ENCODE data around the gene THSD7B. TPM values are rescaled to one million over a fixed set of nuclear protein-coding genes. Genes with fewer than 3 reads are reported as not detected.

Gene THSD7B
- total RNA-seq, 1 experiment from 2014 or later, result 6.9 TPM

- peaks cover 24% of the 10 kb centered on the region for H3K4me1 Mint-ChIP-seq (ENCODE audit: low read depth, unreplicated experiment)
- POLR2A ChIA-PET, result no interaction called here
- peaks cover 55% of the 10 kb centered on the region for H3K4me1 ChIP-seq
- no peak overlapping the region for H3K27ac Mint-ChIP-seq (ENCODE audit: unreplicated experiment)
- peaks cover 8% of the 10 kb centered on the region for H3K36me3 Mint-ChIP-seq (ENCODE audit: insufficient read depth, unreplicated experiment)
- no peaks in the 10 kb centered on the region for H3K27me3 Mint-ChIP-seq (ENCODE audit: insufficient read depth, unreplicated experiment)
- no TSS peak for BruUV-seq (replicated peaks)
- H3K9me3 Mint-ChIP-seq (ENCODE audit: unreplicated experiment), result peaks cover 24% of the 10 kb centered on the region
- no peak overlapping the region for H3K4me3 Mint-ChIP-seq (ENCODE audit: unreplicated experiment)
- TF ChIP-seq CTCF (IDR thresholded peaks at IDR 0.05; ENCODE audit: insufficient read depth in 1 of 2, low read depth in 1 of 2, low read length in 1 of 2, severe bottlenecking in 1 of 2, unreplicated experiment in 1 of 2), result no peak
- no peaks in the 10 kb centered on the region for H3K36me3 ChIP-seq (ENCODE audit: control insufficient read depth, insufficient read depth, low read length)
- H3K9me3 ChIP-seq, result no peaks in the 10 kb centered on the region
- no peaks in the 10 kb centered on the region for H3K27me3 ChIP-seq (replicated peaks; ENCODE audit: control insufficient read depth, insufficient read depth, low read length)
- CTCF ChIA-PET, result no interaction called here
- intact Hi-C loops (cut with micrococcal nuclease; ENCODE audit: unreplicated experiment), result loop anchor here (5.0 kb wide), 1 partner anchor 109 kb away; no protein-coding TSS in a partner anchor
- no peak overlapping the region for H3K4me3 ChIP-seq (ENCODE audit: low read depth, low read length)
- no peak for DNase-seq
These were observed 29.1 kb upstream of the THSD7B start for GRCh38 chr2:136736236-136736635.

- Histone ChIP-seq H3K9me3 (no peaks in the 10 kb centered on the region), H3K4me1 (peaks cover 59% of the 10 kb centered on the region), H3K36me3 (ENCODE audit: control insufficient read depth, insufficient read depth, low read length) (no peaks in the 10 kb centered on the region), H3K4me3 (ENCODE audit: low read depth, low read length) (no peak overlapping the region), H3K27me3 (replicated peaks; ENCODE audit: control insufficient read depth, insufficient read depth, low read length) (no peaks in the 10 kb centered on the region)
- ChIA-PET POLR2A (no interaction called here), CTCF (no interaction called here)
- peak in 1 of 2 experiments; percentile 7 for DNase-seq
- Mint-ChIP-seq H3K4me3 (ENCODE audit: unreplicated experiment) (peak overlapping the region; percentile 66), H3K27me3 (ENCODE audit: insufficient read depth, unreplicated experiment) (no peaks in the 10 kb centered on the region), H3K4me1 (ENCODE audit: low read depth, unreplicated experiment) (peaks cover 24% of the 10 kb centered on the region), H3K9me3 (ENCODE audit: unreplicated experiment) (peaks cover 15% of the 10 kb centered on the region), H3K27ac (ENCODE audit: unreplicated experiment) (peak overlapping the region; percentile 29), H3K36me3 (ENCODE audit: insufficient read depth, unreplicated experiment) (no peaks in the 10 kb centered on the region)
- BruUV-seq (replicated peaks), result no TSS peak
- TF ChIP-seq CTCF (IDR thresholded peaks at IDR 0.05; ENCODE audit: insufficient read depth in 1 of 2, low read depth in 1 of 2, low read length in 1 of 2, severe bottlenecking in 1 of 2, unreplicated experiment in 1 of 2), result no peak
- intact Hi-C loops (cut with micrococcal nuclease; ENCODE audit: unreplicated experiment), result loop anchor here (5.0 kb wide), 1 partner anchor 111 kb away; no protein-coding TSS in a partner anchor
These were observed 27.3 kb upstream of the THSD7B start for GRCh38 chr2:136738044-136738443.

GRCh38 chr2:136741471-136741870 lies 23.9 kb upstream of the THSD7B start:
- H3K4me1 ChIP-seq, result peaks cover 32% of the 10 kb centered on the region
- no peak for TF ChIP-seq CTCF (IDR thresholded peaks at IDR 0.05; ENCODE audit: insufficient read depth in 1 of 2, low read depth in 1 of 2, low read length in 1 of 2, severe bottlenecking in 1 of 2, unreplicated experiment in 1 of 2)
- peaks cover 7% of the 10 kb centered on the region for H3K4me1 Mint-ChIP-seq (ENCODE audit: low read depth, unreplicated experiment)

More at GRCh38 chr2:136741471-136741870, 23.9 kb upstream of the THSD7B start:
- no peaks in the 10 kb centered on the region for H3K9me3 Mint-ChIP-seq (ENCODE audit: unreplicated experiment)
- ChIA-PET POLR2A (no interaction called here), CTCF (no interaction called here)
- H3K27ac Mint-ChIP-seq (ENCODE audit: unreplicated experiment), result no peak overlapping the region
- intact Hi-C loops (cut with micrococcal nuclease; ENCODE audit: unreplicated experiment), result no loop called here
- DNase-seq, result no peak
- no TSS peak for BruUV-seq (replicated peaks)
- no peaks in the 10 kb centered on the region for H3K36me3 Mint-ChIP-seq (ENCODE audit: insufficient read depth, unreplicated experiment)
- Histone ChIP-seq H3K4me3 (ENCODE audit: low read depth, low read length) (no peak overlapping the region), H3K36me3 (ENCODE audit: control insufficient read depth, insufficient read depth, low read length) (no peaks in the 10 kb centered on the region), H3K27me3 (replicated peaks; ENCODE audit: control insufficient read depth, insufficient read depth, low read length) (no peaks in the 10 kb centered on the region), H3K9me3 (no peaks in the 10 kb centered on the region)
- no peaks in the 10 kb centered on the region for H3K27me3 Mint-ChIP-seq (ENCODE audit: insufficient read depth, unreplicated experiment)
- no peak overlapping the region for H3K4me3 Mint-ChIP-seq (ENCODE audit: unreplicated experiment)

Data from Caco-2 (cell line).